ENCODE results near the gene KRTAP6-3.
A peak's percentile ranks its signal among the peaks of the same experiment; 100 is the strongest.

KRTAP6-3 gene, protein sequence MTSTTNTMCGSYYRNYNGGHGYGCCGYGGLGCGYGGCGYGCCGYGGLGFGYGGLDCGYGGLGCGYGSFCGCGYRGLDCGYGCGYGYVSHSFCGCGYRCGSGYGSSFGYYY

GRCh38 chr21:30592140-30592539, at the start of gene KRTAP6-3:
KRTAP6-3 (plus strand) TSS chr21:30592440; CDS start chr21:30592446, 6 bp downstream.
- no peak for DNase-seq (ENCODE audit: low spot score)

GRCh38 chr21:30552782-30553181, 39.5 kb upstream of the KRTAP6-3 start:
- DNase-seq (ENCODE audit: low spot score) = no peak

DNA sequence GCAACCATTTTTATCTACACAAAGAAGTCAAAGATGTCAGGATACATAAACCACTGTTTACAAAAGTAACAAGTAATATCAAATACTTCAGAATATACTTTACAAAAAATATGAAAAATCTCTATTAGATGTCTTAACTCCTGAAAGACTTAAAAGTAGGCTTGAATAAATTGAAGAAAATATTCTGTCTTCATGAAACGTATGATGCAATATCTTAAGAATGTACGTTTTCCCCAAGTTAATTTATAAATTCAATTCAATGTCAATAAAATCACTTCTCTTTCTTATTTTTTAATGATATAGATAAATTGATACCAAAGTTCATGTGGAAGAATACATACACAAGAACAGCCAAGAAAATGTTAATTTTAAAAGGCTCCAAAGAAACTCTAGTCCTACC, 37.1 kb upstream of the KRTAP6-3 start:
- DNase-seq (ENCODE audit: low spot score) = no peak

- DNase-seq (ENCODE audit: low spot score) = no peak
Measured at GRCh38 chr21:30561264-30561895, 30.9 kb upstream of the KRTAP6-3 start, which contains the start of gene KRTAP19-7. KRTAP19-7 (minus strand) TSS chr21:30561314; CDS start chr21:30561289, 25 bp downstream.

DNA sequence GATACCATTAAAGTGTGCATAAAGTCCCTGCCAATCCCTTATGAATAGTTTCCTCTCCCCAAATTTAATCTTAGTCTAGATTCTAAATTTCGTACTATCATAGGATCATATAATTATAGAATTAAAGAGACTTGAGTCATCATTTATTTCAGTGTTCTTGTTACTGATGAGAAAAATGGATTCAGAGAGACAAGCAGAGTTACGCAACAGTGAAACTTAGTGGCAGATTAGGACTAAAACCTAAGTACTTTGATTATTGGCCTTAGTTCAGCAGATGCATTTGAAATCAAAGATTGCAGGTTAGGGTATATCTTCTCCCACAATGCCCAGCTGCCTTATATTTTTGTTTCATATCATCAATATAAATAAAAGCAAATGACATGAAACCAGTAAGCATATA, 30.3 kb upstream of the KRTAP6-3 start:
- no peak for DNase-seq (ENCODE audit: low spot score)

- DNase-seq (ENCODE audit: low spot score) = no peak
Measured at GRCh38 chr21:30563072-30563471, 29.2 kb upstream of the KRTAP6-3 start.

GRCh38 chr21:30563630-30564029, 28.6 kb upstream of the KRTAP6-3 start:
- no peak for DNase-seq (ENCODE audit: low spot score)

DNA sequence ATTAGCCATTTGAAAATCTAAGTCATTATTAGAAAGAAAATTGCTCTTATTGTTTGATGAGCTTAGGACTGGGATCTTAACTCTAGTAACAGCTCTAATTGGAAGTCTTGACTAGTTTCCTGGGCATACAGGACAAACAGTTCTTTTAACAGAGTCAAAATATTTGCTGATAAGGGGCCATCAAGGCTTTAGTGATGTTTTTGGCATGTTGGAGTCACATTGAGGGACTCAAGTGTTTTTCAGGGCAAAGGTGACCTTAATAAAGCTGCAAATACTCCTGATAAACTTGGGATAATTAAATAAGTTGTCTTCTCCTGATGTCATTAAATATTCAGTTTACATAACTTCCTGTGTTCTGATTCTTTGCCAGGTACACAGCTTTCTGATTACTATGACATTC, 24.6 kb upstream of the KRTAP6-3 start:
- no peak for DNase-seq (ENCODE audit: low spot score)

GRCh38 chr21:30577766-30578165, 14.5 kb upstream of the KRTAP6-3 start:
- no peak for DNase-seq (ENCODE audit: low spot score)

DNA sequence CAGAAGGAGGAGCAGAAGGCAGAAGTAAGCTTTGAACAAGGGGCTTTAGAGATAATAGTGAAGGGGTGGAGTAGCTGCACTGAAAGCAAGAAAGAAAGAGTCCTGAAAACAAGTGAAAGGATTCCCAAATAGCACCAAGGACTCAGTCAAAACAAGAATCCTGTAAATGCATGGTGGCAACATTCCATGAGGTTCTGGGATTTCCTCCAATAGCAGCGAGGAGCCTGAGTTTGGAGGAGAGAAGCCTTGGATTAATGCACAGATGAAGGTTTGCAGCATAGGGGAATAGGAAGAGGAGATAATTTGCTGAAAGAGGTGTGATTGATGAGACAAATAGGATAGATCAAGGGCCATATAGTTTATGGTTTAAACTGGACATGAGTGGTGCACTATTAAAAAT, 12.9 kb upstream of the KRTAP6-3 start:
- peak; percentile 87 for DNase-seq (ENCODE audit: low spot score)

DNA sequence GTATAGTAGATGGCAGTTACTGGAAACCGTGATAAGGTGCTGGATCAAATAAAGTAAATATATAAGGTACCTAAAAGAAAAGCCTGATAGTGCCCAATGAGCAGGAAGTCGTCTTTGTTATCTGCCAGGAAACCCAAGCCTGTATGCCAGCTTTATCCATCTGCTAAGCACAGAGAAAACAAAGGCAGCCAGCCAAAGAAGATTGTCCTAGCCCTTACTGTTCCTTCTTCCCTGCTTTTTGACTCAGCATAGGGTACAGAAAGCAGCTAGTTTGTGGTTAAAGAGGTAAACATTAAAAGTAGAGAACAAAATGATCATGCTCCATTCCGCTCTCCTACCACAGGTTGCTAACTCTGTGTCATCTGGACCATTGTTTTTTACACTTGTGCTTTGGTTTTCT, 12.1 kb upstream of the KRTAP6-3 start:
- DNase-seq (ENCODE audit: low spot score) = peak; percentile 92

- DNase-seq (ENCODE audit: low spot score) = no peak
Measured at GRCh38 chr21:30582870-30583269, 9.4 kb upstream of the KRTAP6-3 start.

- no peak for DNase-seq (ENCODE audit: low spot score)
Measured at GRCh38 chr21:30590297-30590696, 1.9 kb upstream of the KRTAP6-3 start, which contains the start of gene KRTAP22-2. KRTAP22-2 (minus strand) TSS chr21:30590397.

GRCh38 chr21:30598802-30599201, 6.6 kb downstream of the KRTAP6-3 start, which contains the start of gene KRTAP6-2:
KRTAP6-2 (minus strand) TSS chr21:30598902; CDS start chr21:30598874, 28 bp downstream.
- no peak for DNase-seq (ENCODE audit: low spot score)

DNA sequence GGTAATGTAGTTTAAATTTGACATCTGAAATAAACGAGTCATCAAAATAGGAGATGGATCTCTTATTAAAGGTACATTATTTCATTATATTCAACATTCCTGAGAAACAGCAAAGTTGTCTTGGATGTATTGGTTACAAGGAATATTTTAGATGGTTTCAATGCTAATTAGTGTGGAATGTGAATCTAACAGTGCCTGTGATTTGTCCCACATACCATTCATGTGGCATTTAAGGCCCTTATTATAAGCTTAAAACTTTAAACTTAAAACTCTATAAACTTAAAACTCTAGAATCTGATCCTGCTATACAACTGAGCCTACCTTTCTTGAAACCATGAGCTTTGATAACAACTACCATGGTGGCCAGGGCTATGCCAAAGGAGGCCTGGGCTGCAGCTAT, 8.5 kb downstream of the KRTAP6-3 start, which contains the start of gene KRTAP22-1:
Gene KRTAP22-1, plus strand, starts transcription at position 301 of the 400 bp plus-strand sequence.
- DNase-seq (ENCODE audit: low spot score) = no peak

DNA sequence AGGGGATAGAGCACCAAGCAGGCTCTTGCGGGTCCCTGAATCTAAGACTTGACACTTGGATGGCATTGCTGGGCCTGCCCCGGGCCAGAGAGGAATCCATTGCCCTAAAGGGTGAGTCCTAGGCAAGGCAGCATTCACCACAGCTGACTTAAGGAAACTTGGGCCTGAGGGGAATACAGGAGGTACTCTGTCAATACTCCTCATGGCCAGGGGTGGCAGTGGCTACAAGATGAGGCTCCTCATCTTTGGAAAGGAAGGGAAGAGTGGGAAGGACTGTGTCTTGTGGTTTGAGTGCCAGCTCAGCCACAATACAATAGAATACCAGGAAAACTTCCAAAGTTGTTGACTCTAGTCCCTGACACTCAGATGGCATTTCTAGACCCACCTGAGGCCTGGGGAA, 13.7 kb downstream of the KRTAP6-3 start:
- no peak for DNase-seq (ENCODE audit: low spot score)

DNA sequence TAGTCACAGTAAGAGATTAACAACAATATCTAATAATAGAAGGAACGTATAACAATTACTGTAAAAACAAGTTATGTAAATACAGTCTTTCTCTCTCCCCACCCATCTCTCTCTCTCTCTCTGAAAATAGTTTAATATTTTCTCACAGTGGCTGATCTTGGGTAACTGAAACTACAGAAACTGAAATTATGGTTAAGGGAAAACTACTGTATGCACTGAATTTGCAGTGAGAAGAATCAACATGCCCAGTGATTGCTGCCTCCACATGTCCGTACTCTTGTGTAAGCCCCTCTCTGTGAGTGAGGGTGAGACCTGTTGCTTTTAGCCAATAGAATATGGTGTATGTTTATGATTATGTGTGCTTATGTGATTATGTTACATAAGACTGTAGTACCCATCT, 19.9 kb downstream of the KRTAP6-3 start:
- no peak for DNase-seq (ENCODE audit: low spot score)

GRCh38 chr21:30613836-30614235, 21.6 kb downstream of the KRTAP6-3 start, which contains the start of gene KRTAP6-1:
KRTAP6-1 (minus strand) TSS chr21:30613930; CDS start chr21:30613904, 26 bp downstream.
- DNase-seq (ENCODE audit: low spot score) = no peak

DNA sequence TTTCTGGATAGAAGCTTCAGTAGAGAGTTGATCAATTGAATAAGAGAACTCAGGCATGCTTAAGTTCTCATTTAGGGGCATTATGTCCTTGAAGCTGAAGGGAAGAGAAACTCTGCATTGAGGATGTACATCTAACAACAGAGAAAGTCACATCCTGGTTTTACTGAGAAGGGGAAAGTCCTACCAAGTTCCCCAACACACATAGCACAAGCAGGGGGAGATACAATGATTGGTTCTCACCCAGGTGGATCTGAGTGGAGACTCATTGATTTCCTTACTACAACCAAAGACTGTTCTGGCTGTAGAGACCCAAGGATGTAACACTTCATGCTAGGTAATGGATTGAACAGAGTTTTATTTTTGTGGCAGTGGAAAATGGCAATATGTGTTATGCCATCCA, 23.0 kb downstream of the KRTAP6-3 start:
- no peak for DNase-seq (ENCODE audit: low spot score)

- no peak for DNase-seq (ENCODE audit: low spot score)
Measured at GRCh38 chr21:30616125-30616524, 23.9 kb downstream of the KRTAP6-3 start, which contains the start of gene KRTAP20-1. KRTAP20-1 (plus strand) TSS chr21:30616425; CDS start chr21:30616455, 30 bp downstream.

DNA sequence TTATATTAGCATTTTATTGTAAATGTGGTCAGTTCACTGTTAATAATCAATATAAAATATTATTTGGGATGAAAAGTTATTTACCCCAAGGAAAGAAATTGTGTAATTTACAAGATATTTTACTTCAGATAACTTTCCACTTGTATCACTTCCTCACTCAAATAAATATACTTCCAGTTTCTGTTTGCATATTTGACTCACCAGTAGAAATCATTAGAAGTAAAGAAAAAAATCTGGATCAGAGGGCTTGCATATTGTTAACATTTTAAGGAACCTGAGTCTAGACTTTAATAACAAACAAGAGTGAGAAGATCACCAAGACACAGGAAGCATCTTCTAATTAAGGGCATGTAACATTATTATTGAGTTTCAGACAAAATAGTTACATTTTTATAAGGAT, 27.8 kb downstream of the KRTAP6-3 start:
- DNase-seq (ENCODE audit: low spot score) = no peak

- DNase-seq (ENCODE audit: low spot score) = no peak
Measured at GRCh38 chr21:30620522-30620921, 28.3 kb downstream of the KRTAP6-3 start, which contains the start of gene KRTAP20-4. KRTAP20-4 (plus strand) TSS chr21:30620627.

- DNase-seq (ENCODE audit: low spot score) = no peak
Measured at GRCh38 chr21:30623362-30623761, 31.1 kb downstream of the KRTAP6-3 start.

Data from cerebellar cortex (tissue), 1 donor.